Activated CD4-positive, alpha-beta T cell treated with anti-CD3 and anti-CD28 coated beads for 24 hours (primary cell): Measurements from ENCODE around the gene TEKT2.
A peak's percentile ranks its signal among the peaks of the same experiment; 100 is the strongest.

ENCODE experiments used
- DNase-seq, 2 donors: peaks; one replicate each; pipeline ENCODE4 v3.0.0-alpha.2; 2020; ENCODE audit warnings: low read depth in 2 of 2

TEKT2 gene

GRCh38 chr1:36087233-36088123, 3.6 kb downstream of the TEKT2 start:
- no peak for DNase-seq

DNA sequence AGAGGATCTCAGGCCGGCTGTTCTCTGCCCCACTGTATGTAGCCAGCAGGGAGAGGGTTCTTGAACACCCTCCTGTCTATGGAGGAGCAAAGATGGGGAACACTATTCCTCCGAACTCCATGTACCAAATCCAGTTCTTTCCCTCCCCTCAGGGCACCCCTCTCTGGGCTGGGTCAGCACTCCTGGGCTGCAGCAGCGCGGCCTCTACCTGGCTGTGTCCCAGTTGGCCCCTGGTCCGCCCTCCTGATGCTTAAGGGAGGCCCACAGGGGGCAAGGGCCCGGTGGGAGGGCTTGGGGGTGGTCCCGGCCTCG, 4.3 kb downstream of the TEKT2 start:
- DNase-seq: no peak

GRCh38 chr1:36088577-36089392, 4.9 kb downstream of the TEKT2 start, which contains the start of gene ADPRS:
TSS of gene ADPRS (plus strand) at chr1:36088892. CDS start at chr1:36088905, 13 bp downstream.
- DNase-seq: peak; percentile 82 to 83

DNA sequence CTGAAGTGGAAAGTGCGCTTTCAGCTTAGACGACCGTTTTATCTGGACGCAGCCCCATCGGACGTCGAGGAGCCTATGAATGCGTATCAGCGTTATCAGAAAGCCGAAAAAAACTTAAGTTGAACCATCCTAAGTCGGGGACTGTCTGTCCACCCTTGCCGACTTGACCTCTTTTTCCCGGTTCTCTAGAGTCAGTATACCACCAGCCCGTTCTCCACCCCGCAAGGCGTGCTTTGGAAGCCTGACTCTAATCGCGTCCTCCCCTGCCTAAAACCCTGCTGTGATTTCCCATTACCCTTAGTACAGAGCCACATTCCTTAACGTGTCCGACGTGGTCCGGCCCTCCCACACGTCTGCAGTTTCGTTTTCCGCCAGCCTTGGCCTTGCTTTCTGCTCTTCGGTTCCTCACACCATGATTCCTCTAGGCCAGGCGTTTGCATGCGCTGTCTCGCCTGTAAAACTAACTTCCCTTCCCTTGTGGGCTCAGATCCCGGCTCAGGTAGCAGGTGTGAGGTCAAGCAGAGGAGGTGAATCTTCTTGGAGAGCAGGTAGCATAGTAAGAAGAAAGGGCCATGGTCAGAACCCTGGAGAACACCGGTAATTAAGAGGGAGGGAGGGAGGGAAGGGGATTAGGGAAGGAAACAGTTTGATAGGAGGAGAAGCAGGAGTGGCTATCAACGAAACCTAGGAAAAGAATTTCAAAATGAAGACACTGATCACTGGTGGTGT, 5.7 kb downstream of the TEKT2 start:
- no peak for DNase-seq

DNA sequence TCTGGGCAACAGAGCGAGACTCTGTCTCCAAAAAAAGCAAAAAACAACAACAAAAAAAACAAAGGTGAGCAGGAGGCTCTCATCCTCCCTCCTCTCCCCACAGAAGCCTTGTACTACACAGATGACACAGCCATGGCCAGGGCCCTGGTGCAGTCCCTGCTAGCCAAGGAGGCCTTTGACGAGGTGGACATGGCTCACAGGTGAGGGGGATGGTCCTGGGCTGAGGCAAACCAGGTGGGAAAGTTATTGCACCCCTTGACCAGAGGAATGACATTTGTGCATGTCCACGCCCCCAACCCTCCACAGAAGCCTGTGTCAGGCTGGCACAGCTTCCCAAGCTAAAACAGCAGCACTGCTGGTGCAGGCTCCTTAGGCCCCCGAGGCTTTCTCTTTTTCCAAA, 7.2 kb downstream of the TEKT2 start:
- DNase-seq: no peak

- no peak for DNase-seq
These were observed 7.8 kb downstream of the TEKT2 start for GRCh38 chr1:36091698-36092097.

DNA sequence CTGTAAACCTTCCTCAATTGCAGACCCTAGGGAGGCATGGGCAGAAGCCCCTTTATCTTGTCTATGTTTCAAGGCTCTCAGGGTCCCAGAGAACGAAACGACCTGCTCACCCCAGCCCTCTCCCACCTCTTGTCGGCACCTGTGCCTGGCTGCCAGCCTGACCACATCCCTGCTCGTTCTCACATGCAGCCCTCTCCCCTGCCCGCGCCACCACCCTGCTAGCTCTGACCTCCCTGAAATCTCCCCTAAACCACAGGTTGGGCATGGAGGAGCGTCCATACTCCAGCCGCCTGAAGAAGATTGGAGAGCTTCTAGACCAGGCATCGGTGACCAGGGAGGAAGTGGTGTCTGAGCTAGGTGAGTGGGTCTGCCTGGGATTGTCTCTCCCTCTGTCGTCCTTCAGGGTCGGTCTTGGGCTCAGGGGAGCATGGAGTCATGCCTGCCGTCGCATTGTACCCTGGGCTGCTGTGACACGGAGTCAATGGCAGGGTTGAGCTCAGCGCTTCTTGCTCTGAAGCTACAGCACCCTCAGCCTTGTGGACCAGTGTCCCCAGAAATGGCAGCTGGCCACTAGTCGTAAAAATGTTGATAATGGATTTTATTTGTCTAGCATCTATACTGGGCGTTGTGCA, 8.4 kb downstream of the TEKT2 start:
- no peak for DNase-seq

DNA sequence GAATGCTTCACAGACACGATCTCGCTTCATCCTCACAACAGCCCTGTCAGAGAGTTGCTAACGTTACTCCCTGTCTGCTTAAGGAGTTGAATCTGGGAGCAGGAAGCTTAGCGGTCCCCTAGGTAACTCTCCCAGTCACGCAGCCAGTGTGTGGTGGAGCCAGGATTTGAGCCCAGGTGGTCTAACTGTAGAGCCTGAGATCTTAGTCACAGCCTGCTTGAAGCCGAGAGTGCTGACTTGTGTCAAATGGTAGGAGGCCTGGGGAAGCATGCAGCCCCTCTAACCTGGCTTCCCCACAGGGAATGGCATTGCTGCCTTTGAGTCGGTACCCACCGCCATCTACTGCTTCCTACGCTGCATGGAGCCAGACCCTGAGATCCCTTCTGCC, 8.9 kb downstream of the TEKT2 start:
- DNase-seq: no peak

DNA sequence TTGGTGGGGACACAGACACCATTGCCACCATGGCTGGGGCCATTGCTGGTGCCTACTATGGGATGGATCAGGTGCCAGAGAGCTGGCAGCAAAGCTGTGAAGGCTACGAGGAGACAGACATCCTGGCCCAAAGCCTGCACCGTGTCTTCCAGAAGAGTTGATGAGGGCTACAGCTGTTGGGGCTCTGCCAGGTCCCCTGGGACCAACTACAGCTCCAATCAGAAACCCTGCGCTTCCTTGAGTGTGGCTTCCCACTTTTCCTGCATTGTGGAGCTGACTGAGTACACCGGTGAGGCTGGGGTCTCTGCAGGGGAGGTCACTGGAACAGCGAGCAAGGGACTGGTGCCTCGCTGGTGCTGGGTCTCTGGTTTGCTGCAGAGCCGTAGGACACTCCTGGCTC, 9.3 kb downstream of the TEKT2 start:
- DNase-seq: no peak

- no peak for DNase-seq
These were observed 10.0 kb downstream of the TEKT2 start for GRCh38 chr1:36093929-36094328.

- no peak for DNase-seq
These were observed 10.7 kb downstream of the TEKT2 start for GRCh38 chr1:36094621-36095061.

DNA sequence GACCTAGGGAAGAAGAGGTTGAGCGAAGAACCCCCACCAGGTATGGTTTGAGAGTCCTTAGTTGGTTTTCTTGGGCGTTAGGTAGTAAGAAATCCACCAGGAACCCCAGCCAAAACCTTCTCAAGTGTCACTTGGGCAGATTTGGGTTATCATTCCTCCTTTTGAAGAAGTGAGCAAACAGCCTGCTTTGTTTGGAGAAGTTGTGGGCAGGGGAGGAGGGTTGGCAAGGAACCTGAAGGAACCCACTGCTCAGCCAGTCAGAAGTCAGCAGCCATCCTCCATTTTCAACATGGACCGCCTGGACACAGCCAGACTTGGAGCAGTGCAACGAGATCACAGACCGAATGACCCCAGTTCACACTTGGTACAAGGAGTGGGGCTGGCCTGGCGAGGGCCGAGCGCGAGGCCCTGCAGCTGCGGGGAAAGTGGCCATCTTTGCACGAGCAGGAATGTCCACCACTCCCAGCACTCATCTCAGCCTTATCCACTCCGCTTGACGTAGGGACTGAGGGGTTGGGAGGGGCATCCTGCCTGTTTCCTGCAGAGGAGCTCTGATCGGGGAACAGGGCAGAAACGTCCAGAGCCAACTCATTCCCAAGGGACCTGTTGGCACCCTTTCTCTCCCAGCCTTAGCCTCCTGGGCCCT, 12.0 kb downstream of the TEKT2 start:
- DNase-seq: no peak

DNA sequence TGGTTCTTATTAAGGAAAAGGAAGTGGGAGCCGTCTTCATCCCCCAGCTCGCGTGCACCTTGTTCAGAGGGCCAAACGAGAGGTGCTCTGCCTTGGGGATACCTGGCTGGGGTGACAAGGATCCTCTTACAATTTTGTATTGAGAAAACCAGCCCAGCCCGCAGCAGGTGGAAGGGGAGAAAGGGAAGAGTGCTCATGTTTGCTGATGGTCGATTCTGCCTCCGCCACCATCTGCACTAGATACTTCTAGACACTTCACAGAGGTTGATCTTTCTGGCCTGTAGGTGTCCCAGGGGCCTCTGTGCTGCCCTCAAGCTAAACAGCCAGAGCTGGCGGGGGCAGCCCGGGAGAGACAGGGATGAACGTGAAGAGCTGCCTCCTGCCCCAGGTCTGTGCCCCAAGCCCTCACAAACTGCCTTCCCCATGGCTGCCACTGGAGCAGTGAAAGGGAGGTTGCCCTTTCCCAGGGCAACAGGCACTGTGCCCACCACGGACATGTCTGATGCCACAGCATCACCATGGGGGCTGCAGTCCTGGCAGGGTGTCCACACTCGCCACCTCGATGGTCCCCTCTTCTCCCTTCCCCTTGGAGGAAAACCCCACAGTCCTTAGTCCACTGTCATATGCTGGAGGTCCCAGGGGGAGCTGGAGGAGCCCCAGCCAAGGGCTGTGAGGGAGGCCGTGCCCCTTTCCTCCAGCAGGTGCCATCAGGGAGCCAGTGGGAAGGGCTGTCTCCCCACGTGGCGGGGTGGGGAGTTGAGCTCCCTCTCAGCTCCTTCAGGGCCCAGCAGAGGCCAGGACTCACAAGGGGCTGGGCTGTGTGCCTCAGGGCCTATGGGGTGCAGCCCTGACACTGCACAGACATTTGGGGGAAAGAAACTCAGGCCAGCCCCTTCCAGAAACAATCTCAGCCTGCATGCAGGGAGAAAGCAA, 12.9 kb downstream of the TEKT2 start:
- DNase-seq: no peak

GRCh38 chr1:36097693-36098585, 14.0 kb downstream of the TEKT2 start:
- no peak for DNase-seq

- no peak for DNase-seq
These were observed 14.9 kb downstream of the TEKT2 start for GRCh38 chr1:36098650-36099365.

DNA sequence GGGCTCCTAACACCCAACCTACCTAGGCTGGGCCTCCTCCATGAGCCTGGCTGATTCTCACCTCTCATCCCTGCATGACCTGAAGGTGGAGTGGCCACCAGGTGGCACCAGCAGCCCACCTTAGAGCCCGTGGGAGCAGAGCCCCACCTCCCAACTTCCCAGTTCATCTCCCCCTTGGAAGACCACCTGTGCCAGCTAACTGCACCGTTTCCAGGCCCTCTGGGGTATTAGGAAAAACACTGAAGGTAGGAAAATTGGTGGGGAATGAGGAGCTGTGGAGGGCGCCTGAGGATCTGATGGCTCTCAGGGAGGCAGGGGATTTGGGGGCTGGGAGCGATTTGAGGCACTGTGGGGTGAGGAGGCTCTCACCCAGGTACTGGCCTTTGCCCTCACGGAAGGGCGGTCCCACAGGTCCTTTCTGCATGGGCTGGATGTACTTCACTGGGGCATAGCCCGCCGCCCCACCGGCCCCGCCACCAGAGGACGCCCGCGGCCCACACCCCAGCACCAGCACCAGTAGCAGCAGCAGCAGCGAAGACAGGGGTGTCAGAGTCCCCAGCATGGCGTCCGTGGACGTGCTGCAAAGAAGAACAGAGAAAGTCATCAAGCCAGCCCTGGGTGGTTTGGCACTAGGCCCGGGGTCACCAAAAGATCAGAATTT, 15.9 kb downstream of the TEKT2 start:
- DNase-seq: peak; percentile 61 to 71

- no peak for DNase-seq
These were observed 16.5 kb downstream of the TEKT2 start for GRCh38 chr1:36100376-36100775.

GRCh38 chr1:36101546-36101945, 17.7 kb downstream of the TEKT2 start:
- DNase-seq: no peak
